Measurements from ENCODE around the gene SRSF2. TPM values are rescaled to one million over a fixed set of nuclear protein-coding genes. Genes with fewer than 3 reads are reported as not detected.

SRSF2 gene
- total and polyA plus RNA-seq, 9 of the 15 experiments (the other 6 are each of a cell fraction or from before 2014, with no cell fraction given): 161 to 583 (median 393) TPM

DNA sequence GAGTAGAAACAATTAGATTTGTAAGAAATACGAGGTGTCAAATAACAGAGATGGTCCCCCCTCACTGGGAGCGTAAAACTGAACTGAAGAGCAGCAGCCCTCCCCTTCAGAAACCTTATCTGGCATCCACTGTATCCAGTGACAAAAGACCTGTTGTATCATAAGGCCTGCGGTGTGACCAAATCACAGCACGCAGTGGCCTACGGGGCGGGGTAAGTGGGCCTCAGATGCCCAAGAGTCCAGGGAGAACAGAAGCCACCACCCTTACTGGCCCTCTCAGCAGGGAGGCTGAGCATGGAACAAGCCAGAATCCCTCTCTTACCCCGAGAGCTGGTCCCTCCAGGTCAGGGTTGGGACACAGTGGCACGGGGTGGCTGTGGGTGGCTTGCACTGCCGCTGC, 16.2 kb downstream of the SRSF2 start:
- in situ Hi-C loops (cut with MboI): no loop called here
- WGBS (ENCODE audit: insufficient coverage, low coverage, missing lambda C conversion rate): 83% methylated on average over 9 of the region's 9 CpGs
- no TSS peak for BruUV-seq (replicated peaks)
- TF ChIP-seq RBFOX2 (IDR thresholded peaks at IDR 0.05; ENCODE audit: low read depth, low read length) (peak; percentile 44; the same call in 1 of the 2 replicates), KDM4B (IDR thresholded peaks at IDR 0.05; ENCODE audit: borderline replicate concordance in 2 of 2, low read depth in 1 of 2) (no peak), ZNF12 (CRISPR knock-in tag; IDR thresholded peaks at IDR 0.05) (no peak), PTTG1 (tag; IDR thresholded peaks at IDR 0.05; ENCODE audit: low read depth) (no peak), POLR2G (IDR thresholded peaks at IDR 0.05; ENCODE audit: low read depth, low read length) (0 out of 2 replicates have a peak, but pooled peaks have one; percentile 7), ZBTB7A (IDR thresholded peaks at IDR 0.05; ENCODE audit: borderline replicate concordance, control insufficient read depth, low read depth, low read length) (no peak), ZBTB26 (CRISPR knock-in tag; IDR thresholded peaks at IDR 0.05) (no peak), SLC30A9 (CRISPR knock-in tag; IDR thresholded peaks at IDR 0.05) (no peak), PHF21A (IDR thresholded peaks at IDR 0.05; ENCODE audit: borderline replicate concordance, low read depth) (no peak), NCOA4 (IDR thresholded peaks at IDR 0.05; ENCODE audit: partially characterized antibody) (no peak), KDM1A (IDR thresholded peaks at IDR 0.05) (0 out of 4 replicates have a peak, but pooled peaks of 1 of the 2 experiments have one; percentile 9), MBD2 (IDR thresholded peaks at IDR 0.05; ENCODE audit: borderline replicate concordance, low read depth) (no peak), PCBP1 (IDR thresholded peaks at IDR 0.05; ENCODE audit: low read depth, low read length, poor library complexity, severe bottlenecking) (no peak), TOE1 (IDR thresholded peaks at IDR 0.05; ENCODE audit: borderline replicate concordance) (no peak), TOE1 (CRISPR knock-in tag; IDR thresholded peaks at IDR 0.05; ENCODE audit: borderline replicate concordance, low read depth) (no peak), CBFA2T2 (conservative IDR thresholded peaks at IDR 0.05) (no peak), HBP1 (CRISPR knock-in tag; IDR thresholded peaks at IDR 0.05) (no peak), CHD1 (IDR thresholded peaks at IDR 0.05; ENCODE audit: low read length) (no peak)
- TF ChIP-seq, protein P1, sequence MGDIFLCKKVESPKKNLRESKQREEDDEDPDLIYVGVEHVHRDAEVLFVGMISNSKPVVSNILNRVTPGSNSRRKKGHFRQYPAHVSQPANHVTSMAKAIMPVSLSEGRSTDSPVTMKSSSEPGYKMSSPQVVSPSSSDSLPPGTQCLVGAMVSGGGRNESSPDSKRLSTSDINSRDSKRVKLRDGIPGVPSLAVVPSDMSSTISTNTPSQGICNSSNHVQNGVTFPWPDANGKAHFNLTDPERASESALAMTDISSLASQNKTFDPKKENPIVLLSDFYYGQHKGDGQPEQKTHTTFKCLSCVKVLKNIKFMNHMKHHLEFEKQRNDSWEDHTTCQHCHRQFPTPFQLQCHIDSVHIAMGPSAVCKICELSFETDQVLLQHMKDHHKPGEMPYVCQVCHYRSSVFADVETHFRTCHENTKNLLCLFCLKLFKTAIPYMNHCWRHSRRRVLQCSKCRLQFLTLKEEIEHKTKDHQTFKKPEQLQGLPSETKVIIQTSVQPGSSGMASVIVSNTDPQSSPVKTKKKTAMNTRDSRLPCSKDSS (IDR thresholded peaks at IDR 0.05; ENCODE audit: low read depth, partially characterized antibody): no peak

More for the DNA sequence above, 16.2 kb downstream of the SRSF2 start:
- POLR2A ChIA-PET: interaction anchor here (0.5 to 1.5 kb wide), 6 partner anchors 10 to 332 kb away, joined by 3 to 6 read pairs (median 3); partner anchors contain the start of gene MXRA7
- CTCF ChIA-PET (ENCODE audit: low intra/inter-chr PET ratio): no interaction called here
- H3K9ac ChIP-seq (ENCODE audit: insufficient read depth in 1 of 2, low read depth in 2 of 2, low read length in 2 of 2): no peak overlapping the region
- no peak for ATAC-seq
- H3K27ac ChIP-seq (ENCODE audit: extremely low read depth, low read depth, low read length): no peak overlapping the region
- no peaks in the 10 kb centered on the region for H3K27me3 ChIP-seq (ENCODE audit: control insufficient read depth in 2 of 2, insufficient read depth in 2 of 2, low read length in 2 of 2)
- no peak overlapping the region for H2AFZ ChIP-seq (ENCODE audit: low read depth, low read length)
- FAIRE-seq: no peak
- no peaks in the 10 kb centered on the region; the same call in 1 of the 2 replicates for H3K9me3 ChIP-seq (replicated peaks; ENCODE audit: control insufficient read depth, insufficient read depth, low read depth, low read length)
- DNase-seq (ENCODE audit: extremely low read depth in 1 of 4, low spot score in 3 of 4): peak in 1 of 4 experiments; percentile 16
- no peak overlapping the region for H3K4me3 ChIP-seq
- H3K9me1 ChIP-seq (ENCODE audit: control insufficient read depth, insufficient read depth, low read length): no peaks in the 10 kb centered on the region
- H3K36me3 ChIP-seq (ENCODE audit: control insufficient read depth, insufficient read depth, low read length): peaks cover 88% of the 10 kb centered on the region
- peaks cover 25 to 34% of the 10 kb centered on the region in 2 experiments for H3K4me1 ChIP-seq (replicated peaks in 1 of 2; ENCODE audit: control insufficient read depth in 2 of 2, insufficient read depth in 2 of 2, low read length in 2 of 2)
- peaks cover 44% of the 10 kb centered on the region for H3K79me2 ChIP-seq (ENCODE audit: control insufficient read depth, insufficient read depth, low read length)
- peaks cover 7% of the 10 kb centered on the region; the same call in 1 of the 2 replicates for H4K20me1 ChIP-seq (replicated peaks; ENCODE audit: control insufficient read depth, insufficient read depth, low read length)
- intact Hi-C loops (cut with micrococcal nuclease): no loop called here
- no peak overlapping the region for H3K4me2 ChIP-seq (ENCODE audit: insufficient read depth, low read length)

All from K562 (cell line).